GM23338 (cell line): Measurements from ENCODE around the gene NHS. TPM values are rescaled to one million over a fixed set of nuclear protein-coding genes. Genes with fewer than 3 reads are reported as not detected.

Source experiments
- ATAC-seq: fragments of 200-7000 bp; cut with Tn5 transposase; 3 replicates; pipeline ENCODE4 v1.9.1; 2020
- DNase-seq: peaks from one replicate; pipeline ENCODE4 v3.0.0-alpha.2; 2015; ENCODE audit warnings: low spot score
- H2AFZ ChIP-seq: fragments of 200-600 bp; sonication (generic); 2 replicates; pipeline ENCODE4 v1.8.0; 2016; ENCODE audit warnings: antibody characterized with exemption, mild to moderate bottlenecking, moderate library complexity
- H3F3A ChIP-seq: fragments of 200-600 bp; sonication (generic); replicated peaks from 2 replicates; pipeline ENCODE4 v1.8.0; 2017; ENCODE audit warnings: antibody characterized with exemption, mixed run types, low read depth
- H3K27ac ChIP-seq: fragments of 200-600 bp; sonication (generic); 2 replicates; pipeline ENCODE4 v1.6.1; 2016; ENCODE audit warnings: low read depth
- H3K27me3 ChIP-seq: fragments of 200-600 bp; sonication (generic); 2 replicates; pipeline ENCODE4 v1.8.0; 2016; ENCODE audit warnings: mild to moderate bottlenecking, mixed run types, moderate library complexity; ENCODE audit not compliant: insufficient read depth
- H3K36me3 ChIP-seq: fragments of 200-600 bp; sonication (generic); 2 replicates; pipeline ENCODE4 v1.8.0; 2016; ENCODE audit warnings: mild to moderate bottlenecking; ENCODE audit not compliant: insufficient read depth
- H3K4me1 ChIP-seq: fragments of 200-600 bp; sonication (generic); 2 replicates; pipeline ENCODE4 v1.8.0; 2016; ENCODE audit warnings: mild to moderate bottlenecking, moderate library complexity; ENCODE audit not compliant: insufficient read depth
- H3K4me2 ChIP-seq: fragments of 200-600 bp; sonication (generic); 2 replicates; pipeline ENCODE4 v1.7.1; 2017; ENCODE audit warnings: mixed run types
- H3K4me3 ChIP-seq: fragments of 200-600 bp; sonication (generic); 2 replicates; pipeline ENCODE4 v1.6.1; 2016; ENCODE audit warnings: mixed run types
- H3K79me2 ChIP-seq: fragments of 200-600 bp; sonication (generic); replicated peaks from 2 replicates; pipeline ENCODE4 v1.8.0; 2017; ENCODE audit warnings: mild to moderate bottlenecking; ENCODE audit not compliant: insufficient read depth
- H3K9me2 ChIP-seq: fragments of 200-600 bp; sonication (generic); 2 replicates; pipeline ENCODE4 v1.8.0; 2017; ENCODE audit not compliant: insufficient read depth
- H4K20me1 ChIP-seq: fragments of 200-600 bp; sonication (generic); replicated peaks from 2 replicates; pipeline ENCODE4 v1.8.0; 2017; ENCODE audit warnings: mild to moderate bottlenecking; ENCODE audit not compliant: insufficient read depth
- H3K27ac Mint-ChIP-seq: 2 replicates; pipeline ENCODE4 v1.8.0; 2020; ENCODE audit warnings: inconsistent platforms, mild to moderate bottlenecking, moderate library complexity, mixed read lengths
- H3K27me3 Mint-ChIP-seq: 3 replicates; pipeline ENCODE4 v1.8.0; 2022; ENCODE audit warnings: low read depth, mild to moderate bottlenecking, moderate library complexity, mixed read lengths, inconsistent platforms; ENCODE audit not compliant: insufficient read depth, poor library complexity
- H3K36me3 Mint-ChIP-seq: 3 replicates; pipeline ENCODE4 v1.8.0; 2021; ENCODE audit warnings: low read depth, mild to moderate bottlenecking, inconsistent platforms, moderate library complexity, mixed read lengths
- H3K4me1 Mint-ChIP-seq: 3 replicates; pipeline ENCODE4 v1.8.0; 2020; ENCODE audit warnings: mild to moderate bottlenecking, inconsistent platforms, mixed read lengths
- H3K4me3 Mint-ChIP-seq: 3 replicates; pipeline ENCODE4 v1.8.0; 2021; ENCODE audit warnings: moderate library complexity, mild to moderate bottlenecking, inconsistent platforms, mixed read lengths
- H3K9me3 Mint-ChIP-seq: 3 replicates; pipeline ENCODE4 v1.8.0; 2020; ENCODE audit warnings: moderate library complexity, mild to moderate bottlenecking, inconsistent platforms, mixed read lengths
- CREB1 ChIP-seq: fragments of 250-450 bp; sonication (Bioruptor Pico); IDR thresholded peaks from 2 replicates; pipeline ENCODE4 v1.5.0; 2020; ENCODE audit warnings: low read depth, mild to moderate bottlenecking, moderate library complexity
- CTCF ChIP-seq, 2 experiments: fragments of 200-600 bp in 1 of 2; sonication (generic) in 1 of 2; conservative IDR thresholded peaks; 2 replicates each; pipeline versions ENCODE4 v1.5.1 to v1.6.1; 2016 to 2017; ENCODE audit warnings: antibody characterized with exemption in 2 of 2, low read depth in 2 of 2, mild to moderate bottlenecking in 2 of 2, moderate library complexity in 1 of 2
- ETS1 ChIP-seq: IDR thresholded peaks from 2 replicates; pipeline ENCODE4 v1.6.1; 2016; ENCODE audit warnings: antibody characterized with exemption
- EZH2 ChIP-seq: fragments of 200-600 bp; sonication (generic); IDR thresholded peaks from one replicate; pipeline ENCODE4 v1.8.0; 2017; ENCODE audit warnings: antibody characterized with exemption, mild to moderate bottlenecking, low read depth; ENCODE audit not compliant: unreplicated experiment
- EZH2phosphoT487 ChIP-seq: fragments of 200-600 bp; sonication (generic); IDR thresholded peaks from one replicate; pipeline ENCODE4 v1.8.1; 2018; ENCODE audit warnings: antibody characterized with exemption; ENCODE audit not compliant: unreplicated experiment
- JUNB ChIP-seq: IDR thresholded peaks from one replicate; pipeline ENCODE4 v1.6.1; 2016; ENCODE audit warnings: antibody characterized with exemption; ENCODE audit not compliant: unreplicated experiment
- NANOG ChIP-seq: IDR thresholded peaks from 2 replicates; pipeline ENCODE4 v1.6.1; 2016; ENCODE audit warnings: antibody characterized with exemption, borderline replicate concordance
- POLR2AphosphoS5 ChIP-seq: IDR thresholded peaks from 2 replicates; pipeline ENCODE4 v1.6.1; 2016; ENCODE audit warnings: antibody characterized with exemption, low read depth
- REST ChIP-seq: IDR thresholded peaks from one replicate; pipeline ENCODE4 v1.6.1; 2018; ENCODE audit warnings: antibody characterized with exemption; ENCODE audit not compliant: unreplicated experiment
- STAT1 ChIP-seq: IDR thresholded peaks from one replicate; pipeline ENCODE4 v1.6.1; 2016; ENCODE audit warnings: antibody characterized with exemption; ENCODE audit not compliant: unreplicated experiment
- ZNF114 ChIP-seq: fragments of 250-450 bp; sonication (Bioruptor Pico); IDR thresholded peaks from 2 replicates; pipeline ENCODE4 v1.5.0; 2020; ENCODE audit warnings: mild to moderate bottlenecking, moderate library complexity
- ZNF331 ChIP-seq: fragments of 250-450 bp; sonication (Bioruptor Pico); IDR thresholded peaks from 2 replicates; pipeline ENCODE4 v1.5.0; 2020; ENCODE audit warnings: low read depth, mild to moderate bottlenecking, moderate library complexity
- ZNF462 ChIP-seq: fragments of 250-450 bp; sonication (Bioruptor Pico); IDR thresholded peaks from 2 replicates; pipeline ENCODE4 v1.5.0; 2020; ENCODE audit warnings: mild to moderate bottlenecking, moderate library complexity
- polyA plus RNA-seq: library from polyadenylated mRNA; unstranded; fragments of >200 nt; fragmentation: Nextera tagmentation; extraction: Ambion mirVana; gene quantifications from 2 replicates; pipeline ENCODE4 v1.2.1, GENCODE V29; 2016
- total RNA-seq: library from RNA; depleted of rRNA; stranded (reverse); fragments of >200 nt; shearing (Covaris generic); gene quantifications from 2 replicates; pipeline ENCODE4 v1.2.3, GENCODE V29; 2014

Gene NHS
- total and polyA plus RNA-seq, 2 experiments from 2014 or later: 1.8 to 8.2 TPM

GRCh38 chrX:17555846-17556245 lies 180.8 kb downstream of the NHS start:
- Mint-ChIP-seq H3K4me1 (peaks cover 47% of the 10 kb centered on the region), H3K36me3 (no peaks in the 10 kb centered on the region), H3K4me3 (no peak overlapping the region), H3K9me3 (no peaks in the 10 kb centered on the region), H3K27me3 (peaks cover 2% of the 10 kb centered on the region), H3K27ac (no peak overlapping the region)
- Histone ChIP-seq H3K4me1 (peaks cover 10% of the 10 kb centered on the region; the same call in 1 of the 2 replicates), H4K20me1 (no peaks in the 10 kb centered on the region), H3F3A (no peaks in the 10 kb centered on the region), H3K9me2 (no peaks in the 10 kb centered on the region), H3K36me3 (no peaks in the 10 kb centered on the region), H3K27ac (no peak overlapping the region), H3K4me2 (no peak overlapping the region), H3K4me3 (no peak overlapping the region), H3K79me2 (no peaks in the 10 kb centered on the region), H2AFZ (no peak overlapping the region), H3K27me3 (no peaks in the 10 kb centered on the region)
- DNase-seq: no peak
- TF ChIP-seq ETS1 (no peak), EZH2 (no peak), STAT1 (no peak), CTCF (conservative IDR thresholded peaks at IDR 0.05; ENCODE audit: low read depth in 2 of 2) (no peak), ZNF331 (CRISPR knock-in tag) (no peak), ZNF114 (CRISPR knock-in tag) (no peak), ZNF462 (CRISPR knock-in tag) (no peak), EZH2phosphoT487 (no peak), CREB1 (no peak), NANOG (no peak), REST (no peak), POLR2AphosphoS5 (no peak), JUNB (no peak)
- ATAC-seq: no peak
